IPS-20b (cell line): Measurements from ENCODE around the gene VPS52.
"Not testable (repeated sequence)": the region's sequence is repeated elsewhere in the genome, so short reads cannot be mapped to it uniquely, and the experiment has no call there.

ENCODE experiments used
- H3K27ac ChIP-seq: one replicate; pipeline ENCODE4 v1.5.1; 2013; ENCODE audit warnings: low read length
- H3K27me3 ChIP-seq: 2 replicates; pipeline ENCODE4 v1.6.1; 2013; ENCODE audit warnings: mild to moderate bottlenecking, low read length, inconsistent platforms; ENCODE audit not compliant: insufficient read depth
- H3K36me3 ChIP-seq: 2 replicates; pipeline ENCODE4 v1.6.1; 2013; ENCODE audit warnings: low read depth, mild to moderate bottlenecking, inconsistent platforms, low read length, moderate library complexity; ENCODE audit not compliant: insufficient read depth
- H3K4me1 ChIP-seq: 2 replicates; pipeline ENCODE4 v1.6.1; 2013; ENCODE audit warnings: mild to moderate bottlenecking, control low read depth, inconsistent platforms, low read length, moderate library complexity; ENCODE audit not compliant: insufficient read depth
- H3K4me3 ChIP-seq: 2 replicates; pipeline ENCODE4 v1.5.1; 2013; ENCODE audit warnings: mild to moderate bottlenecking, low read length, inconsistent platforms
- H3K9ac ChIP-seq: 2 replicates; pipeline ENCODE4 v1.6.1; 2013; ENCODE audit warnings: low read depth, mild to moderate bottlenecking, inconsistent platforms, low read length, moderate library complexity
- H3K9me3 ChIP-seq: 2 replicates; pipeline ENCODE4 v1.6.1; 2013; ENCODE audit warnings: mild to moderate bottlenecking, low read depth, low read length, inconsistent platforms; ENCODE audit not compliant: insufficient read depth

The VPS52 gene

GRCh38 chr6:33288921-33289783 is 17.5 kb upstream of the VPS52 start, which contains the start of the genes PFDN6 and WDR46:
TSS of gene PFDN6 (plus strand) at chr6:33289601. CDS start at chr6:33289857, 256 bp downstream.
TSS of gene WDR46 (minus strand) at chr6:33289239. CDS start at chr6:33289170, 69 bp downstream.
- Histone ChIP-seq H3K4me1 (peaks cover 8% of the 10 kb centered on the region; the same call in 1 of the 2 replicates), H3K9me3 (no peaks in the 10 kb centered on the region), H3K36me3 (peaks cover 67% of the 10 kb centered on the region), H3K9ac (peak within 1 kb of the TSS; percentile 89), H3K27me3 (no peaks in the 10 kb centered on the region), H3K4me3 (peak within 1 kb of the TSS; percentile 94), H3K27ac (peak within 1 kb of the TSS; percentile 11)

GRCh38 chr6:33288141-33288920 is 16.7 kb upstream of the VPS52 start:
- H3K9me3 ChIP-seq, result no peaks in the 10 kb centered on the region
- H3K4me3 ChIP-seq, result peak overlapping the region; percentile 94
- peaks cover 70% of the 10 kb centered on the region for H3K36me3 ChIP-seq
- H3K4me1 ChIP-seq, result peaks cover 8% of the 10 kb centered on the region; the same call in 1 of the 2 replicates
- peak overlapping the region; percentile 89; the same call in 1 of the 2 replicates for H3K9ac ChIP-seq
- H3K27me3 ChIP-seq, result no peaks in the 10 kb centered on the region
- H3K27ac ChIP-seq, result no peak overlapping the region

- Histone ChIP-seq H3K27ac (no peak overlapping the region), H3K9ac (no peak overlapping the region), H3K9me3 (no peaks in the 10 kb centered on the region), H3K36me3 (peaks cover 66% of the 10 kb centered on the region), H3K4me3 (no peak overlapping the region), H3K4me1 (peaks cover 8% of the 10 kb centered on the region; the same call in 1 of the 2 replicates), H3K27me3 (no peaks in the 10 kb centered on the region)
Observed at GRCh38 chr6:33286946-33287914, 15.6 kb upstream of the VPS52 start.

GRCh38 chr6:33285214-33285613 is 13.5 kb upstream of the VPS52 start:
- not testable (repeated sequence) for H3K4me1 ChIP-seq, H3K4me3 ChIP-seq, H3K27ac ChIP-seq, H3K27me3 ChIP-seq, H3K9ac ChIP-seq, H3K9me3 ChIP-seq
- H3K36me3 ChIP-seq, result peaks cover 68% of the 10 kb centered on the region

DNA sequence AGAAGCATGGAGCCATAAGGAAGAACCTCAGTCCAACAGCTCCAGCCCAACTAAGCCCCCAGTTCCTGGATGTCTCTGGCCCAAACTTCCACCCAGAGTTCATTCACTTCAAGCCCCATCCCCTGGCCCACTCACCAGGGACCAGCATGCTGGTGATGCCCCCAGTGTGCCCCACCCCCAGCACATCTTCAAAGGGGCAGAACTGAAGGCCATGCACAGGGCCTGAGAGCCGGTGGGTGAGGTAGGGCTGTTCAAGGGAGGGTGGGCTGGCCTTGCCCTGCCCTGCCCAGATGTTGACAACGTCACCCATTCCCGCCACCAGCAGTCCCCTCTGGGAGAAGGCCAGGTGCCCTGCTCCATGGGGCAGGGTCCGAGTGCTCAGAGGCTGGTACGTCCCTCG is 8.9 kb upstream of the VPS52 start:
- no peak overlapping the region for H3K9ac ChIP-seq
- H3K4me1 ChIP-seq, result peaks cover 3% of the 10 kb centered on the region; the same call in 1 of the 2 replicates
- no peaks in the 10 kb centered on the region for H3K9me3 ChIP-seq
- H3K4me3 ChIP-seq, result no peak overlapping the region
- H3K36me3 ChIP-seq, result peaks cover 79% of the 10 kb centered on the region
- H3K27ac ChIP-seq, result no peak overlapping the region
- no peaks in the 10 kb centered on the region for H3K27me3 ChIP-seq

DNA sequence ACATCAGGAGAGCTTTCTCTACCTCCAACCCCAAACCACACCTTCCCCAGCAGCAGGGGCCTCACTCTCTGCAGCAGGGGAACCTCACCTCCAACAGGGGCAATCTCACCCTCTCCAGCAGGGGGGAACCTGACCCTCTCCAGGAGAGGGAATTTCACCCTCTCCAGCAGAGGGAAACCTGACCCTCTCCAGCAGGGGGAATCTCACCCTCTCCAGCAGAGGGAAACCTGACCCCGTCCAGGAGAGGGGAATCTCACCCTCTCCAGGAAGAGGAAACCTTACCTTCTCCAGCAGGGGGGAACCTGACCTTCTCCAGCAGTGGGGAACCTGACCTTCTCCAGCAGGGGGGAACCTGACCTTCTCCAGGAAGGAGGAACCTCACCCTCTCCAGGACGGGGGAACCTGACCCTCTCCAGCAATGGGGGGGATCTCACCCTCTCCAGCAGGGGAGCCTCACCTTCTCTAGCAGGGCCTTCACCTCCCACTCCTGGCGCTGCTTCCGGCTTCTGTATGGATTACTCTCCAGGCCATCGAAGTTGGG is 8.4 kb upstream of the VPS52 start:
- Histone ChIP-seq H3K27ac (no peak overlapping the region), H3K4me3 (no peak overlapping the region), H3K9me3 (no peaks in the 10 kb centered on the region), H3K4me1 (peaks cover 3% of the 10 kb centered on the region; the same call in 1 of the 2 replicates), H3K27me3 (no peaks in the 10 kb centered on the region), H3K36me3 (peaks cover 80% of the 10 kb centered on the region), H3K9ac (no peak overlapping the region)

DNA sequence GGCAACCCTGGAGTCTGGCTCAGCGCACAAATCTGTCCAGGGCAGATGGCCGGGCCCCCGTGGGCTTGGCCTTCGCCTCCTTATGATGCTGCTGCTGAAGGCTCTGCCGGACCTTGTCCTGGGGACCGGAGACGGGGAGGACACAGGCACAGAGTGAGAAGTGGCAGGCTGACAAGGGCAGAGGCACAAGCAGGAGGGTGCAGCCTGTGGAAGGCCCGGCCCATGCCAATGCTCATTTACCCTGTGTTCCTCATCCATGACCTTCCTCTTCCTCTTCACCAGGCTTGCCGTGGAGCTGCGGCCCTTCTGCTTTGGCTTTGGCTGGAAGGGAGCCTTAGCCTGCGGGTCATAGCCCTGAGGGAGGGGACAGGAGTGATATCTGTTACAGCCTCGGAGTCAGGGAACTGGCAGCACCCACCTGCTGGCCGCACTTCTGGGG is 7.6 kb upstream of the VPS52 start:
- H3K4me1 ChIP-seq, result peaks cover 8% of the 10 kb centered on the region
- no peak overlapping the region for H3K4me3 ChIP-seq
- no peaks in the 10 kb centered on the region for H3K9me3 ChIP-seq
- H3K27ac ChIP-seq, result no peak overlapping the region
- H3K27me3 ChIP-seq, result no peaks in the 10 kb centered on the region
- H3K9ac ChIP-seq, result no peak overlapping the region
- H3K36me3 ChIP-seq, result peaks cover 80% of the 10 kb centered on the region

- Histone ChIP-seq H3K4me3 (no peak overlapping the region), H3K27ac (no peak overlapping the region), H3K36me3 (peaks cover 80% of the 10 kb centered on the region), H3K9me3 (no peaks in the 10 kb centered on the region), H3K9ac (no peak overlapping the region), H3K4me1 (peaks cover 13% of the 10 kb centered on the region), H3K27me3 (no peaks in the 10 kb centered on the region)
Observed at GRCh38 chr6:33278810-33279209, 7.1 kb upstream of the VPS52 start.

GRCh38 chr6:33278392-33278741 is 6.7 kb upstream of the VPS52 start:
- H3K4me3 ChIP-seq, result peak overlapping the region; percentile 94; the same call in 1 of the 2 replicates
- no peak overlapping the region; the same call in 1 of the 2 replicates for H3K9ac ChIP-seq
- H3K27ac ChIP-seq, result no peak overlapping the region
- H3K27me3 ChIP-seq, result no peaks in the 10 kb centered on the region
- peaks cover 13% of the 10 kb centered on the region for H3K4me1 ChIP-seq
- peaks cover 80% of the 10 kb centered on the region for H3K36me3 ChIP-seq
- H3K9me3 ChIP-seq, result no peaks in the 10 kb centered on the region

GRCh38 chr6:33277663-33278391 is 6.2 kb upstream of the VPS52 start:
- no peaks in the 10 kb centered on the region for H3K9me3 ChIP-seq
- H3K27me3 ChIP-seq, result no peaks in the 10 kb centered on the region
- H3K9ac ChIP-seq, result peak overlapping the region; percentile 98
- H3K4me3 ChIP-seq, result peak overlapping the region; percentile 94
- H3K4me1 ChIP-seq, result peaks cover 13% of the 10 kb centered on the region
- H3K36me3 ChIP-seq, result peaks cover 83% of the 10 kb centered on the region
- peak overlapping the region; percentile 66 for H3K27ac ChIP-seq
